ENCODE measurements around the gene BANK1.

- TF ChIP-seq EZH2phosphoT487 (IDR thresholded peaks at IDR 0.05; ENCODE audit: insufficient read depth, low read depth) (no peak), EZH2 (IDR thresholded peaks at IDR 0.05; ENCODE audit: insufficient read depth, poor library complexity, severe bottlenecking) (no peak)
Observed at GRCh38 chr4:102036016-102036415, 245.5 kb downstream of the BANK1 start.

Measured in GM23248 (cell line).